ENCODE results near the gene OSGEP.

GRCh38 chr14:20446889-20447288 is 7.7 kb downstream of the OSGEP start:
- TF ChIP-seq REST (IDR thresholded peaks at IDR 0.05; ENCODE audit: insufficient replicate concordance, low read depth): no peak
- no peak for TF ChIP-seq CTCF (IDR thresholded peaks at IDR 0.05; ENCODE audit: insufficient read depth, low read length)

Measured in HL-60 (cell line).